Central memory CD8-positive, alpha-beta T cell (primary cell): Measurements from ENCODE around the gene SRC.

Experiments used
- ATAC-seq: fragments of 150-1000 bp; cut with Tn5 transposase; replicated peaks from 2 replicates; pipeline ENCODE4 v1.10.0; 2022; ENCODE audit warnings: mild to moderate bottlenecking, moderate FRiP score, moderate number of reproducible peaks; ENCODE audit not compliant: poor library complexity, severe bottlenecking; ENCODE audit errors: extremely low read depth
- DNase-seq, 2 donors: peaks; one replicate each; pipeline ENCODE4 v3.0.0; 2021; ENCODE audit warnings: low spot score in 2 of 2
- H3K27ac Mint-ChIP-seq: one replicate; pipeline ENCODE4 v1.8.0; 2022; ENCODE audit warnings: low read depth, mild to moderate bottlenecking, moderate library complexity, mixed read lengths
- H3K27me3 Mint-ChIP-seq: one replicate; pipeline ENCODE4 v1.8.0; 2022; ENCODE audit warnings: mixed read lengths
- H3K36me3 Mint-ChIP-seq: one replicate; pipeline ENCODE4 v1.8.0; 2022; ENCODE audit warnings: mild to moderate bottlenecking, moderate library complexity, mixed read lengths; ENCODE audit not compliant: insufficient read depth
- H3K4me1 Mint-ChIP-seq: one replicate; pipeline ENCODE4 v1.8.0; 2022; ENCODE audit warnings: mixed read lengths
- H3K4me3 Mint-ChIP-seq: one replicate; pipeline ENCODE4 v1.8.0; 2022; ENCODE audit warnings: mild to moderate bottlenecking, moderate library complexity, mixed read lengths
- H3K9me3 Mint-ChIP-seq: one replicate; pipeline ENCODE4 v1.8.0; 2022; ENCODE audit warnings: mixed read lengths

SRC gene

GRCh38 chr20:37381621-37382471 is 35.9 kb downstream of the SRC start:
- DNase-seq: no peak
- Mint-ChIP-seq H3K27ac (no peak overlapping the region), H3K9me3 (no peaks in the 10 kb centered on the region), H3K4me1 (peaks cover 19% of the 10 kb centered on the region), H3K27me3 (no peaks in the 10 kb centered on the region), H3K36me3 (peaks cover 6% of the 10 kb centered on the region), H3K4me3 (peak overlapping the region; percentile 47)
- ATAC-seq: no peak

GRCh38 chr20:37382482-37383120 is 36.7 kb downstream of the SRC start:
- DNase-seq: no peak
- Mint-ChIP-seq H3K4me3 (peak overlapping the region; percentile 47), H3K4me1 (peaks cover 11% of the 10 kb centered on the region), H3K27me3 (no peaks in the 10 kb centered on the region), H3K36me3 (peaks cover 5% of the 10 kb centered on the region), H3K27ac (no peak overlapping the region), H3K9me3 (no peaks in the 10 kb centered on the region)
- ATAC-seq: no peak

- ATAC-seq: no peak
- peaks cover 5% of the 10 kb centered on the region for H3K36me3 Mint-ChIP-seq
- no peak for DNase-seq
- H3K4me1 Mint-ChIP-seq: peaks cover 11% of the 10 kb centered on the region
- H3K4me3 Mint-ChIP-seq: peak overlapping the region; percentile 47
- no peaks in the 10 kb centered on the region for H3K9me3 Mint-ChIP-seq
- H3K27ac Mint-ChIP-seq: no peak overlapping the region
- no peaks in the 10 kb centered on the region for H3K27me3 Mint-ChIP-seq
Observed at GRCh38 chr20:37383229-37383989, 37.5 kb downstream of the SRC start.

- Mint-ChIP-seq H3K4me1 (peaks cover 11% of the 10 kb centered on the region), H3K27me3 (no peaks in the 10 kb centered on the region), H3K4me3 (peak overlapping the region; percentile 80), H3K9me3 (no peaks in the 10 kb centered on the region), H3K36me3 (peaks cover 3% of the 10 kb centered on the region), H3K27ac (peak overlapping the region; percentile 88)
- DNase-seq (peak; percentile 64 to 82), ATAC-seq (peak; percentile 85)
Observed at GRCh38 chr20:37384683-37385174, 38.8 kb downstream of the SRC start.

GRCh38 chr20:37385176-37385575 is 39.2 kb downstream of the SRC start:
- H3K27me3 Mint-ChIP-seq: no peaks in the 10 kb centered on the region
- H3K4me3 Mint-ChIP-seq: peak overlapping the region; percentile 80
- ATAC-seq (no peak), DNase-seq (no peak)
- H3K9me3 Mint-ChIP-seq: no peaks in the 10 kb centered on the region
- peak overlapping the region; percentile 88 for H3K27ac Mint-ChIP-seq
- H3K4me1 Mint-ChIP-seq: peaks cover 11% of the 10 kb centered on the region
- H3K36me3 Mint-ChIP-seq: peaks cover 3% of the 10 kb centered on the region

GRCh38 chr20:37385659-37386504 is 39.9 kb downstream of the SRC start:
- no peaks in the 10 kb centered on the region for H3K9me3 Mint-ChIP-seq
- H3K27me3 Mint-ChIP-seq: no peaks in the 10 kb centered on the region
- H3K36me3 Mint-ChIP-seq: peaks cover 3% of the 10 kb centered on the region
- H3K27ac Mint-ChIP-seq: no peak overlapping the region
- H3K4me1 Mint-ChIP-seq: peaks cover 11% of the 10 kb centered on the region
- ATAC-seq: no peak
- DNase-seq: no peak
- H3K4me3 Mint-ChIP-seq: peak overlapping the region; percentile 36

GRCh38 chr20:37386505-37387251 is 40.7 kb downstream of the SRC start:
- no peak overlapping the region for H3K27ac Mint-ChIP-seq
- ATAC-seq (no peak), DNase-seq (no peak)
- H3K4me3 Mint-ChIP-seq: no peak overlapping the region
- H3K27me3 Mint-ChIP-seq: no peaks in the 10 kb centered on the region
- peaks cover 11% of the 10 kb centered on the region for H3K4me1 Mint-ChIP-seq
- H3K36me3 Mint-ChIP-seq: peaks cover 3% of the 10 kb centered on the region
- H3K9me3 Mint-ChIP-seq: no peaks in the 10 kb centered on the region

GRCh38 chr20:37387519-37388269 is 41.8 kb downstream of the SRC start:
- H3K9me3 Mint-ChIP-seq: no peaks in the 10 kb centered on the region
- no peak overlapping the region for H3K4me3 Mint-ChIP-seq
- no peaks in the 10 kb centered on the region for H3K27me3 Mint-ChIP-seq
- no peak for DNase-seq
- H3K36me3 Mint-ChIP-seq: peaks cover 3% of the 10 kb centered on the region
- no peak overlapping the region for H3K27ac Mint-ChIP-seq
- H3K4me1 Mint-ChIP-seq: peaks cover 7% of the 10 kb centered on the region
- no peak for ATAC-seq

GRCh38 chr20:37388831-37389230 is 42.9 kb downstream of the SRC start:
- H3K4me3 Mint-ChIP-seq: no peak overlapping the region
- DNase-seq (no peak), ATAC-seq (no peak)
- H3K27me3 Mint-ChIP-seq: no peaks in the 10 kb centered on the region
- H3K9me3 Mint-ChIP-seq: no peaks in the 10 kb centered on the region
- no peak overlapping the region for H3K27ac Mint-ChIP-seq
- H3K36me3 Mint-ChIP-seq: peaks cover 3% of the 10 kb centered on the region
- peaks cover 7% of the 10 kb centered on the region for H3K4me1 Mint-ChIP-seq

GRCh38 chr20:37389241-37389747 is 43.4 kb downstream of the SRC start:
- peaks cover 7% of the 10 kb centered on the region for H3K4me1 Mint-ChIP-seq
- no peak overlapping the region for H3K27ac Mint-ChIP-seq
- no peak for DNase-seq
- no peaks in the 10 kb centered on the region for H3K9me3 Mint-ChIP-seq
- no peaks in the 10 kb centered on the region for H3K27me3 Mint-ChIP-seq
- ATAC-seq: no peak
- H3K4me3 Mint-ChIP-seq: no peak overlapping the region
- peaks cover 3% of the 10 kb centered on the region for H3K36me3 Mint-ChIP-seq

- no peak overlapping the region for H3K4me3 Mint-ChIP-seq
- no peaks in the 10 kb centered on the region for H3K9me3 Mint-ChIP-seq
- no peaks in the 10 kb centered on the region for H3K27me3 Mint-ChIP-seq
- no peak overlapping the region for H3K27ac Mint-ChIP-seq
- H3K4me1 Mint-ChIP-seq: peaks cover 4% of the 10 kb centered on the region
- ATAC-seq (no peak), DNase-seq (no peak)
- peaks cover 3% of the 10 kb centered on the region for H3K36me3 Mint-ChIP-seq
Observed at GRCh38 chr20:37389844-37390275, 43.9 kb downstream of the SRC start.
